MCF 10A (cell line): Measurements from ENCODE around the gene SPTB. TPM values are rescaled to one million over a fixed set of nuclear protein-coding genes. Genes with fewer than 3 reads are reported as not detected.

Source experiments
- BruUV-seq: library from RNA; stranded (reverse); fragments of 400-500 nt; replicated peaks from 2 replicates; lab custom pipeline; 2021; lab: Mats Ljungman, UMichigan
- CTCF ChIA-PET: fragments of 300-600 bp; sonication (Branson Sonifier 250); formaldehyde crosslinking; extraction: SDS; loops from one replicate; lab custom pipeline; 2021; ENCODE audit warnings: antibody characterized with exemption, inconsistent platforms; lab: Yijun Ruan, JAX
- POLR2A ChIA-PET: fragments of 300-600, 350-650 bp; sonication (Branson Sonifier 250); formaldehyde crosslinking; extraction: SDS; loops from one replicate; lab custom pipeline; 2020; ENCODE audit warnings: antibody characterized with exemption, inconsistent platforms; lab: Yijun Ruan, JAX
- DNase-seq: peaks from one replicate; pipeline ENCODE4 v3.0.0-alpha.2; 2018; ENCODE audit not compliant: unreplicated experiment
- H3K27ac Mint-ChIP-seq: one replicate; pipeline ENCODE4 v1.8.0; 2022; ENCODE audit warnings: mild to moderate bottlenecking, low read depth, mixed read lengths; ENCODE audit not compliant: unreplicated experiment
- H3K27me3 Mint-ChIP-seq: one replicate; pipeline ENCODE4 v1.8.0; 2022; ENCODE audit warnings: mixed read lengths; ENCODE audit not compliant: insufficient read depth, unreplicated experiment
- H3K36me3 Mint-ChIP-seq: one replicate; pipeline ENCODE4 v1.8.0; 2022; ENCODE audit warnings: mild to moderate bottlenecking, moderate library complexity, mixed read lengths; ENCODE audit not compliant: insufficient read depth, unreplicated experiment
- H3K4me1 Mint-ChIP-seq: one replicate; pipeline ENCODE4 v1.8.0; 2022; ENCODE audit warnings: mixed read lengths; ENCODE audit not compliant: insufficient read depth, unreplicated experiment
- H3K4me3 Mint-ChIP-seq: one replicate; pipeline ENCODE4 v1.8.0; 2022; ENCODE audit warnings: mild to moderate bottlenecking, moderate library complexity, mixed read lengths; ENCODE audit not compliant: unreplicated experiment
- H3K9me3 Mint-ChIP-seq: one replicate; pipeline ENCODE4 v1.8.0; 2022; ENCODE audit warnings: mixed read lengths; ENCODE audit not compliant: unreplicated experiment
- CTCF ChIP-seq: fragments of 200-600 bp; IDR thresholded peaks from one replicate; pipeline ENCODE4 v1.8.0; 2022; ENCODE audit warnings: antibody characterized with exemption, mild to moderate bottlenecking; ENCODE audit not compliant: unreplicated experiment
- intact Hi-C: fragments of 100-400 bp; cut with micrococcal nuclease; formaldehyde crosslinking; loops from 2 replicates; pipeline ENCODE4 v1.14.1; 2022
- total RNA-seq: library from RNA; stranded (reverse); gene quantifications from 2 replicates; pipeline ENCODE4 v1.2.3, GENCODE V29; 2022

The SPTB gene
- total RNA-seq, 1 experiment from 2014 or later: 1.3 TPM

- Mint-ChIP-seq H3K4me3 (no peak overlapping the region), H3K9me3 (no peaks in the 10 kb centered on the region), H3K27me3 (no peaks in the 10 kb centered on the region), H3K4me1 (peaks cover 82% of the 10 kb centered on the region), H3K27ac (peak overlapping the region; percentile 97), H3K36me3 (peaks cover 8% of the 10 kb centered on the region)
- TF ChIP-seq CTCF: no peak
- ChIA-PET CTCF (interaction anchor here (1.0 to 2.2 kb wide), 3 partner anchors 11 to 49 kb away, joined by 4 to 6 read pairs (median 5); no protein-coding TSS in a partner anchor), POLR2A (interaction anchor here (0.6 to 15.5 kb wide), 14 partner anchors 8 to 900 kb away, joined by 3 to 283 read pairs (median 4); partner anchors contain the start of gene PLEKHG3)
- intact Hi-C loops: no loop called here
- DNase-seq: no peak
- no TSS peak for BruUV-seq
These were observed 160.1 kb downstream of the SPTB start for GRCh38 chr14:64719601-64720000.

GRCh38 chr14:64718762-64719161, 160.9 kb downstream of the SPTB start:
- intact Hi-C loops: no loop called here
- no peaks in the 10 kb centered on the region for H3K9me3 Mint-ChIP-seq
- no peak for TF ChIP-seq CTCF
- DNase-seq: no peak
- ChIA-PET POLR2A (interaction anchor here (2.6 to 15.5 kb wide), 2 partner anchors 13 to 37 kb away, joined by 19 to 283 read pairs; partner anchors contain the start of gene PLEKHG3), CTCF (interaction anchor here (1.1 to 1.3 kb wide), 2 partner anchors 46 to 82 kb away, joined by 3 to 5 read pairs; no protein-coding TSS in a partner anchor)
- peak overlapping the region; percentile 96 for H3K27ac Mint-ChIP-seq
- H3K4me1 Mint-ChIP-seq: peaks cover 73% of the 10 kb centered on the region
- H3K36me3 Mint-ChIP-seq: peaks cover 4% of the 10 kb centered on the region
- H3K4me3 Mint-ChIP-seq: no peak overlapping the region
- no TSS peak for BruUV-seq
- H3K27me3 Mint-ChIP-seq: no peaks in the 10 kb centered on the region

GRCh38 chr14:64717870-64718269, 161.8 kb downstream of the SPTB start:
- no peaks in the 10 kb centered on the region for H3K27me3 Mint-ChIP-seq
- H3K4me1 Mint-ChIP-seq: peaks cover 69% of the 10 kb centered on the region
- H3K4me3 Mint-ChIP-seq: no peak overlapping the region
- H3K27ac Mint-ChIP-seq: peak overlapping the region; percentile 96
- no TSS peak for BruUV-seq
- peaks cover 7% of the 10 kb centered on the region for H3K9me3 Mint-ChIP-seq
- CTCF ChIA-PET: interaction anchor here (0.9 to 1.7 kb wide), 6 partner anchors 10 to 81 kb away, joined by 3 to 5 read pairs (median 4); no protein-coding TSS in a partner anchor
- POLR2A ChIA-PET: interaction anchor here (0.6 to 15.5 kb wide), 6 partner anchors 12 to 1078 kb away, joined by 3 to 283 read pairs (median 4); partner anchors contain the start of genes PLEKHG3 and ZBTB1
- TF ChIP-seq CTCF: no peak
- peak; percentile 44 for DNase-seq
- intact Hi-C loops: no loop called here
- no peaks in the 10 kb centered on the region for H3K36me3 Mint-ChIP-seq

- peak overlapping the region; percentile 96 for H3K27ac Mint-ChIP-seq
- BruUV-seq: no TSS peak
- POLR2A ChIA-PET: interaction anchor here (0.6 to 15.5 kb wide), 5 partner anchors 10 to 1037 kb away, joined by 3 to 283 read pairs (median 3); partner anchors contain the start of gene PLEKHG3
- DNase-seq: no peak
- H3K4me3 Mint-ChIP-seq: peak overlapping the region; percentile 58
- H3K27me3 Mint-ChIP-seq: no peaks in the 10 kb centered on the region
- intact Hi-C loops: no loop called here
- TF ChIP-seq CTCF: no peak
- CTCF ChIA-PET: interaction anchor here (1.0 kb wide), 1 partner anchor 80 kb away, joined by 3 read pairs; no protein-coding TSS in a partner anchor
- peaks cover 8% of the 10 kb centered on the region for H3K9me3 Mint-ChIP-seq
- H3K4me1 Mint-ChIP-seq: peaks cover 54% of the 10 kb centered on the region
- H3K36me3 Mint-ChIP-seq: peaks cover 6% of the 10 kb centered on the region
These were observed 163.9 kb downstream of the SPTB start for GRCh38 chr14:64715628-64716412.
